Left lung (tissue), 10 donors: Measurements from ENCODE around the gene RUVBL1. TPM values are rescaled to one million over a fixed set of nuclear protein-coding genes. Genes with fewer than 3 reads are reported as not detected.

Experiments used
- ATAC-seq: fragments of 200-7000 bp; cut with Tn5 transposase; one replicate; pipeline ENCODE4 v1.9.1; 2020; ENCODE audit warnings: moderate library complexity
- DNase-seq, 4 donors: peaks; one replicate each; pipeline ENCODE4 v3.0.0-alpha.2; 2013 to 2020
- H3K27ac ChIP-seq, 2 donors: fragments of 200-600 bp; sonication (generic) in 1 of 2; one replicate each; pipeline versions ENCODE4 v1.5.0 to v1.8.0; 2020 to 2021
- H3K27me3 ChIP-seq, 2 donors: fragments of 200-600 bp; sonication (generic) in 1 of 2; one replicate each; pipeline versions ENCODE4 v1.5.0 to v1.8.0; 2020 to 2021
- H3K36me3 ChIP-seq, 2 donors: fragments of 200-600 bp; sonication (generic) in 1 of 2; one replicate each; pipeline versions ENCODE4 v1.5.0 to v1.8.0; 2020 to 2021
- H3K4me1 ChIP-seq, 2 donors: fragments of 200-600 bp; one replicate each; pipeline ENCODE4 v1.8.0; 2021
- H3K4me3 ChIP-seq, 2 donors: fragments of 200-600 bp; sonication (generic) in 1 of 2; one replicate each; pipeline versions ENCODE4 v1.5.0 to v1.8.0; 2020 to 2021; ENCODE audit warnings: mild to moderate bottlenecking in 1 of 2
- H3K9me3 ChIP-seq, 2 donors: fragments of 200-600 bp; sonication (generic) in 1 of 2; one replicate each; pipeline versions ENCODE4 v1.5.0 to v1.8.0; 2020 to 2021
- CTCF ChIP-seq, 2 donors: fragments of 200-600 bp; sonication (generic) in 1 of 2; IDR thresholded peaks; one replicate each; pipeline versions ENCODE4 v1.5.0 to v1.8.0; 2021; ENCODE audit warnings: antibody characterized with exemption in 2 of 2
- intact Hi-C, 2 donors: fragments of 100-400 bp; cut with DNase I; formaldehyde crosslinking; loops; one replicate each; pipeline versions ENCODE4 v1.11.2 to v1.14.2; 2022
- polyA plus RNA-seq, 6 donors: library from polyadenylated mRNA; unstranded; fragments of 120-200 nt; gene quantifications; one replicate each; pipeline ENCODE4 v1.2.1, GENCODE V29; 2013; ENCODE audit not compliant: insufficient read length in 6 of 6
- total RNA-seq, 2 donors: library from RNA; stranded (reverse); fragmentation: NEBNext Ultra II Directional; extraction: Animal tissue kit (Norgen Biotek cat#: 25700); gene quantifications; one replicate each; pipeline ENCODE4 v1.2.1, GENCODE V29; 2021
- donor health status: DM: no; HTN: yes; CAD: no.
- donor health status: DM: no; HTN: no; CAD: no.

Gene RUVBL1
- total and polyA plus RNA-seq, 8 donors = 22.3 to 55.3 (median 48.1) TPM

DNA sequence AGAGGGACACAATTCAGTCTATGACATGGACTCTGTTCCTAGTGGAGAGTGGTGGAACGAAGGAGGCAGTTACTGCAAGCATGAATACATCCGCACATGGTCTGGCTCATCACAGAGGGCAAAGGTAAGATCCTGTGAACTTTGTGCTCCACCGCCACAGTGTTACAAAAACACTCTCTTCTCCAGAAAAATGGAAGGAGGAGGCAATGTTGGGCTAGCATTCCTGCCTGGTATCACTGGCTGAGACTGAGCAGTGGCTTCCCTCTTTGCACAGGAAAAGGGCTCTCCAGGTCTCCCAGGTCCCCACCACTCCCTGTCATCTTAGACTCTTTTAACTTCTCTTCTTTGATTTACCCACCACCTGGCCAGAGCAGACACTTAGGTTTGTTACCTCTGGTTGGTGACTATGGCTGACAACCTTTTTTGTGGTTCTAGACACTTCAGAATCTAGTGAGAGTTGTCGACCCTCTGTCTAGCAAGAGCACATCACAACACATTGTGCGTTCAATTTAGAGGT, 28.2 kb upstream of the RUVBL1 start:
- DNase-seq (no peak), ATAC-seq (no peak)
- Histone ChIP-seq H3K4me3 (no peak overlapping the region), H3K27ac (no peak overlapping the region), H3K27me3 (no peaks in the 10 kb centered on the region), H3K36me3 (no peaks in the 10 kb centered on the region), H3K9me3 (no peaks in the 10 kb centered on the region), H3K4me1 (peaks cover 6 to 22% of the 10 kb centered on the region in 2 donors)
- intact Hi-C loops = no loop called here
- TF ChIP-seq CTCF (IDR thresholded peaks at IDR 0.05) = no peak

DNA sequence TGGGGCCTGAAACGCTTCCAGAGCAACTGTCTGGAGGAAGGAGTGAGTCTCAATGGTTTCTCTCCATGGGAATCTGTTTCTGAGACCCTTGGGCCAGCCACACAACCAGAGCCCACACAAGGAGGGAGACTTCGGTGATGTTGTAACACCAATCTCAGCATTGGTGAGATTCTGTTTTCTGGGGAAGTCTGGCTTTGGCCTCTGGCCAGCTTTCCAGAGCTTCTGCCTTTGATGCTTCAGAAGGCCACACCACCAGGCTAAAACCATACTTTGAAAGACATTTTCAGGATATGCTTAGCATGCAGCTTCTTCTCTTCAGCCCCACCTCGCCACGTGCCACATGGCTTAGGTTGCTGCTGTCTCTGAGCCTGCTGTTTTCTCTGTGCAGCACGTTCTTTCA, 26.0 kb upstream of the RUVBL1 start:
- no peaks in the 10 kb centered on the region for H3K27me3 ChIP-seq
- ATAC-seq (no peak), DNase-seq (no peak)
- H3K4me3 ChIP-seq = no peak overlapping the region
- intact Hi-C loops = no loop called here
- H3K4me1 ChIP-seq = peaks cover 6 to 8% of the 10 kb centered on the region in 2 donors
- no peaks in the 10 kb centered on the region for H3K36me3 ChIP-seq
- no peak overlapping the region for H3K27ac ChIP-seq
- H3K9me3 ChIP-seq = no peaks in the 10 kb centered on the region
- no peak for TF ChIP-seq CTCF (IDR thresholded peaks at IDR 0.05)

- Histone ChIP-seq H3K36me3 (no peaks in the 10 kb centered on the region), H3K27me3 (no peaks in the 10 kb centered on the region), H3K4me1 (no peaks in the 10 kb centered on the region), H3K9me3 (no peaks in the 10 kb centered on the region), H3K27ac (no peak overlapping the region), H3K4me3 (no peak overlapping the region)
- intact Hi-C loops = no loop called here
- no peak for TF ChIP-seq CTCF (IDR thresholded peaks at IDR 0.05)
- ATAC-seq (no peak), DNase-seq (no peak)
Observed at GRCh38 chr3:128146201-128146600, 22.6 kb upstream of the RUVBL1 start.

DNA sequence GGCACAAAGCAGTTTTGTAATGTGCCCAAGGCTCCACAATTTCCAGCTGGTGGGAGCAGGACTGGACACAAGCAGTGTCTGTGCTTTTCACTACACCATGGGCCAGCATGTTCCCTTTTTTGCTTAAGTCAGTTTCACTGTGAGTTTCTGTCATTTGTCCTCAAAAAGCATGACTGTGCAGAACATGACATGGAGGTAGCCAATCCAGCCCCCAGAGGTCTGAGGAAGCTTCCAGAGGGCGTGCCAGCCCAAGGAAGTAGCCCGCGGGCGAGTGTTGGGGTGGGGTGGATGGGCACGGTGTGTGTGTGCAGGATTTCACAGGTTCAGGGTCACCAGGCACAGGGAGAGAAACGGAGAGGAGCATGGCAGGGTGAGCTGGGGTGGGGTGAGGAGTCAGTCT, 21.7 kb upstream of the RUVBL1 start:
- Histone ChIP-seq H3K27me3 (no peaks in the 10 kb centered on the region), H3K9me3 (no peaks in the 10 kb centered on the region), H3K4me1 (no peaks in the 10 kb centered on the region), H3K36me3 (no peaks in the 10 kb centered on the region), H3K4me3 (no peak overlapping the region), H3K27ac (peak overlapping the region in 1 of 2 donors; percentile 28)
- ATAC-seq (peak; percentile 81), DNase-seq (peak in 1 of 4 donors; percentile 65)
- intact Hi-C loops = no loop called here
- no peak for TF ChIP-seq CTCF (IDR thresholded peaks at IDR 0.05)

DNA sequence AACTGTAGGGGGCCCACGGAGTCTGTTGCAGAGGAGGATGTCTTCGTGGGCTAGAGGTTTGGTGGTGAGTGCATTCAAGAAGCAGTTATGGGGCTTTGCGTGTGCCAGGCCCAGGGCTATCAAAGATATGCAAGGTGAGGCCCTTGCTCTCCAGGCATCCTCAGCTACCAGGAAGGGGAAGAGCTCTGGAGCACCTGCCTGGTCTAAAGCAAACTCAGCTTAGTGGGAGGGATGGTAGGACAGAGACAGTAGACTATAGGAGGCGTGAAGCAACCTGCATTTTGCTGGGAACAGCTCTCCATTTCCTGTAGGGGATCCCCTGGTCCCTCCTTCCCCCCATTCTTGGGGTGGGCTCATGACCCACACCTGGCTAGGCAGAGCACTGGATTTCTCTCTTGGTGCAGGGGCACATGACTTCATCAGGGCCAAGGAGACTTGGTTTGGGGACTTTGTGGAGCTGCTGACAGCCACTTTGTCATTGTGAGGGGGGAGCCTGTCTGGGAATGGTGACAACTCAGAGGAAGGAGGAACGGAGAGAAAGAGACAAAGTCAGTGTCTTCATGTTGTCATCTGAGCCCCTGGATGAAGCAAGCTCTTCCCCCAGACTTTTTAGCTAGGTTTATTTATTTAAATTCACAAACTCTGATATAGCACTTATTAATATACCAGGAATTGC, 21.0 kb upstream of the RUVBL1 start:
- no peaks in the 10 kb centered on the region for H3K4me1 ChIP-seq
- ATAC-seq (no peak), DNase-seq (no peak)
- H3K4me3 ChIP-seq = no peak overlapping the region
- peak overlapping the region in 1 of 2 donors; percentile 28 for H3K27ac ChIP-seq
- TF ChIP-seq CTCF (IDR thresholded peaks at IDR 0.05) = no peak
- H3K36me3 ChIP-seq = no peaks in the 10 kb centered on the region
- intact Hi-C loops = no loop called here
- H3K27me3 ChIP-seq = no peaks in the 10 kb centered on the region
- no peaks in the 10 kb centered on the region for H3K9me3 ChIP-seq
